ENCODE measurements around the gene ANTXR2. TPM values are rescaled to one million over a fixed set of nuclear protein-coding genes. Genes with fewer than 3 reads are reported as not detected.

ANTXR2 gene
- total RNA-seq, 4 donors from 2014 or later, result 14.4 to 25.2 (median 19.6) TPM

DNA sequence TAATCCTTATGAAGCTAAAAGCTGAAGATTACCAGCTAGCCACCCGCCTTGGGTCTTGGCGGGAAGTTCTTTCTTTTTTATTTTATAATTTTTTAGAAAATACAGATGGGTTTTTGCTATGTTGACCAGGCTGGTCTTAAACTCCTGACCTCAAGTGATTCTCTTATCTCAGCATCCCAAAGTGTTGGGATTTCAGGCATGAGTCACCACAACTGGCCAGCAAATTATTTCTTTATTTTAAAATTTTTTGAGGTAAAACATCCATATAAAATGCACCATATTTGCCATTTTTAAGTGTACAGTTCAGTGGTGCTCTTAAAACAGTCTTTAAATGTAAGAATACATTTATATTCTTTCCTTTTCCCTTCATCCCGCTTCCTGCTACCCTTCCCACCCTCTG, 40.6 kb upstream of the ANTXR2 start:
- DNase-seq (ENCODE audit: low spot score in 2 of 2), result no peak
- no peak overlapping the region for H3K4me3 ChIP-seq (ENCODE audit: low read depth, poor library complexity, severe bottlenecking)
- 95 to 98% methylated on average over 3 of the region's 3 CpGs for WGBS, 2 donors
- TF ChIP-seq, protein P1, sequence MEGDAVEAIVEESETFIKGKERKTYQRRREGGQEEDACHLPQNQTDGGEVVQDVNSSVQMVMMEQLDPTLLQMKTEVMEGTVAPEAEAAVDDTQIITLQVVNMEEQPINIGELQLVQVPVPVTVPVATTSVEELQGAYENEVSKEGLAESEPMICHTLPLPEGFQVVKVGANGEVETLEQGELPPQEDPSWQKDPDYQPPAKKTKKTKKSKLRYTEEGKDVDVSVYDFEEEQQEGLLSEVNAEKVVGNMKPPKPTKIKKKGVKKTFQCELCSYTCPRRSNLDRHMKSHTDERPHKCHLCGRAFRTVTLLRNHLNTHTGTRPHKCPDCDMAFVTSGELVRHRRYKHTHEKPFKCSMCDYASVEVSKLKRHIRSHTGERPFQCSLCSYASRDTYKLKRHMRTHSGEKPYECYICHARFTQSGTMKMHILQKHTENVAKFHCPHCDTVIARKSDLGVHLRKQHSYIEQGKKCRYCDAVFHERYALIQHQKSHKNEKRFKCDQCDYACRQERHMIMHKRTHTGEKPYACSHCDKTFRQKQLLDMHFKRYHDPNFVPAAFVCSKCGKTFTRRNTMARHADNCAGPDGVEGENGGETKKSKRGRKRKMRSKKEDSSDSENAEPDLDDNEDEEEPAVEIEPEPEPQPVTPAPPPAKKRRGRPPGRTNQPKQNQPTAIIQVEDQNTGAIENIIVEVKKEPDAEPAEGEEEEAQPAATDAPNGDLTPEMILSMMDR (IDR thresholded peaks at IDR 0.05), result no peak
- TF ChIP-seq POLR2A (IDR thresholded peaks at IDR 0.05), result no peak
- intact Hi-C loops (cut with DNase I; ENCODE audit: low total_unique reads), result no loop called here

DNA sequence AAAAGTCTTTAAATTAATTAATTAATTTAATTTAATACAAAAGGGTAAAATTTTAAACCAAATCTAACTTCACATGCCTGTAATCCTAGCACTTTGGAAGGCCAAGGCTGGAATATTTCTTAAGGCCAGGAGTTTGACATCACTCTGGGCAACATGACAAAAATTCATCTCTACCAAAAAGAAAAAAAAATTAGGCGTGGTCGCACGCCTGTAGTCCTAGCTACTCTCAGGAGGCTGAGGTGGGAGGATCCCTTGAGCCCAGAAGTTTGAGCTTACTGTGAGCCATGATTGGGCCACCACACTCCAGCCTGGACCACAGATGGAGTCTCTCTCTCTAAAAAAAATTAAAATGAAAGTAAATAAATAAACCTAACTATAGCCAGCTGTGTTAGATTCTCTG, 39.2 kb upstream of the ANTXR2 start:
- peak; percentile 28 to 78 for DNase-seq (ENCODE audit: low spot score in 2 of 2)
- TF ChIP-seq, protein P1 (IDR thresholded peaks at IDR 0.05), result no peak
- TF ChIP-seq POLR2A (IDR thresholded peaks at IDR 0.05), result no peak
- intact Hi-C loops (cut with DNase I; ENCODE audit: low total_unique reads), result no loop called here
- H3K4me3 ChIP-seq (ENCODE audit: low read depth, poor library complexity, severe bottlenecking), result no peak overlapping the region
- WGBS, 2 donors, result 28 to 43% methylated on average over 3 of the region's 3 CpGs

DNA sequence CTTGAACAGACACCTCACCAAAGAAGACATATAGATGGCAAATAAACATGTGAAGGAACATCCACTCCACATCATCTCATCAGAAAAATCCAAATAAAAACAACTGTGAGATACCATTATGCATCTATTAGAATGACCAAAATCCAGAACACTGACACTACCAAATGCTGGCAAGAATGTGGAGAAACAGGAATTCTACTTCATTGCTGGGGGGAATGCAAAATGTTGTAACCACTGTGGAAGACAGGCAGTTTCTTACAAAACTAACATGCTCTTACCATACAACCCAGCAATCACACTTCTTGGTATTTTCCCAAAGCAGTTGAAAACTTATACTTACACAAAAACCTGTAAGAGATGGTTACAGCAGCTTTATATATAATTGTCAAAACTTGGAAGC, 38.2 kb upstream of the ANTXR2 start:
- no peak for TF ChIP-seq POLR2A (IDR thresholded peaks at IDR 0.05)
- TF ChIP-seq, protein P1 (IDR thresholded peaks at IDR 0.05), result no peak
- no peak for DNase-seq (ENCODE audit: low spot score in 2 of 2)
- no peak overlapping the region for H3K4me3 ChIP-seq (ENCODE audit: low read depth, poor library complexity, severe bottlenecking)
- intact Hi-C loops (cut with DNase I; ENCODE audit: low total_unique reads), result no loop called here

DNA sequence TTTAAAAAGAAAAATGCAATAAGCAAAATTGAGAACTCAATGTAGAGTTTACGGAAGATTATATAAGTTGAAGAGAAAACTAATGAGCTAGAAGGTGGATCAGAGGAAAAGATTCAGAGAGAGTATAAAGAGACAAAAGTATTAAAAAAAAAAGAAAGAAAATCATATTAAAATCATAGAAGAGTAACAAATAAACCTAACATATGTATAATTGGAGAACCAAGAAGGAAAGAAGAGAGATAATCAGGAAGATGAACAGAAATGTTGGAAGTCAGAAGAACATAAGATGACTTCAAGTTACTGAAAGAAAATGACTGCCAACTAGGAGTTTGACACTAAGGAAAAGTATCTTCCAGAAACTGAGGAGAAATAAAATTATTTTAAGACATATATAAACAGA, 34.3 kb upstream of the ANTXR2 start:
- DNase-seq (ENCODE audit: low spot score in 2 of 2), result no peak
- H3K4me3 ChIP-seq (ENCODE audit: low read depth, poor library complexity, severe bottlenecking), result no peak overlapping the region
- intact Hi-C loops (cut with DNase I; ENCODE audit: low total_unique reads), result no loop called here
- TF ChIP-seq, protein P1 (IDR thresholded peaks at IDR 0.05), result no peak
- TF ChIP-seq POLR2A (IDR thresholded peaks at IDR 0.05), result no peak
- WGBS, 2 donors, result 97 to 100% methylated on average over 1 of the region's 1 CpG

DNA sequence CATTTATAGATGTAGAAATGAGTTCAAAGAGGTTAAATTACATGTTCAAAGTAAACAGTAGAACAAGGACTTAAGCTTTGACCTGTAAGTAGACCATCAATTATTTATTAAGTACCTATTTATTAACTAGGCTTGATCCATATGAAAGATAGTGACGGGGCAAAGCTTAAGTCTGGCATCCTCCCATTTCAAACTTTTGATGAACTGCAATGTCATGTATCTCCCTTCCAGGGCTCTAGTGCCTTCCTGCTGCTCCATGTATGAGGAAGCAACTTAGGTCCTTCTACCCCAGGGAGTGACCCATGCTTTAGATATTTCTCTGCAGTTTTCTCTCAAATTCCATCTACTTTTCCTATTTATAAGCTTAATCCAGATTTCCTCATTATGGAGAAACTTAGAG, 31.9 kb upstream of the ANTXR2 start:
- H3K4me3 ChIP-seq (ENCODE audit: low read depth, poor library complexity, severe bottlenecking), result no peak overlapping the region
- WGBS, 2 donors, result 64 to 72% methylated on average over 1 of the region's 1 CpG
- TF ChIP-seq, protein P1 (IDR thresholded peaks at IDR 0.05), result no peak
- TF ChIP-seq POLR2A (IDR thresholded peaks at IDR 0.05), result no peak
- DNase-seq (ENCODE audit: low spot score in 2 of 2), result no peak
- intact Hi-C loops (cut with DNase I; ENCODE audit: low total_unique reads), result no loop called here

DNA sequence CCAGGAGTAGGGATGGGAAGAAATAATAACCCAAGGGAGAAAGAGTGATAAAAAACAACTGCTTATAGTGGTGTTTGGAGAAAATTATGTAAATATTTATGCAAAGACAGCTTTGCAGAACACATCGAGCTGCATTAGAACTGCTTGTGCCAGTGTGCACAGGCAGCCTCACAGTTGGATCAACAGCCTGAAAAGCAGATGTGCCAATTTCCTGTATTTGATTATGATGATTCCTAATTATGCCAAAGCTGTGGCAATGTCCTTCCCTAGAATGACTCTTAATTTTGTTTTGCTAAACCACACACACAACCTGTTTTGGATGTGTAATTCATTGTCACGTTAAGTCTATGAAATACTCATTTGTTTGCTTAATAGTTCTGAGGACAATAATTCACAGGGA, 30.6 kb upstream of the ANTXR2 start:
- WGBS, 2 donors, result 23 to 31% methylated on average over 2 of the region's 2 CpGs
- no peak for TF ChIP-seq POLR2A (IDR thresholded peaks at IDR 0.05)
- TF ChIP-seq, protein P1 (IDR thresholded peaks at IDR 0.05), result no peak
- no peak overlapping the region for H3K4me3 ChIP-seq (ENCODE audit: low read depth, poor library complexity, severe bottlenecking)
- DNase-seq (ENCODE audit: low spot score in 2 of 2), result no peak
- intact Hi-C loops (cut with DNase I; ENCODE audit: low total_unique reads), result no loop called here

Measured in lower leg skin (tissue), 4 donors.